Ishikawa (cell line): Measurements from ENCODE around the gene PUS10.

ENCODE experiments used
- CEBPB ChIP-seq: IDR thresholded peaks from 2 replicates; pipeline ENCODE4 v1.6.1; 2012
- CREB1 ChIP-seq: IDR thresholded peaks from 2 replicates; pipeline ENCODE4 v1.6.1; 2012; ENCODE audit warnings: low read depth
- EGR1 ChIP-seq: IDR thresholded peaks from 2 replicates; pipeline ENCODE4 v1.6.1; 2012
- EP300 ChIP-seq: IDR thresholded peaks from 2 replicates; pipeline ENCODE4 v1.6.1; 2012; ENCODE audit warnings: borderline replicate concordance
- FOXM1 ChIP-seq: IDR thresholded peaks from 2 replicates; pipeline ENCODE4 v1.6.1; 2012; ENCODE audit warnings: low read depth, borderline replicate concordance
- NFIC ChIP-seq: IDR thresholded peaks from 2 replicates; pipeline ENCODE4 v1.6.1; 2012
- RAD21 ChIP-seq: IDR thresholded peaks from 2 replicates; pipeline ENCODE4 v1.6.1; 2012; ENCODE audit warnings: low read depth
- REST ChIP-seq: IDR thresholded peaks from 2 replicates; pipeline ENCODE4 v1.6.1; 2012; ENCODE audit warnings: low read depth, mild to moderate bottlenecking
- TAF1 ChIP-seq: IDR thresholded peaks from 2 replicates; pipeline ENCODE4 v1.6.1; 2012; ENCODE audit warnings: low read depth, mild to moderate bottlenecking
- TCF12 ChIP-seq: IDR thresholded peaks from 2 replicates; pipeline ENCODE4 v1.6.1; 2012; ENCODE audit warnings: low read depth
- TEAD4 ChIP-seq: IDR thresholded peaks from 2 replicates; pipeline ENCODE4 v1.6.1; 2012
- YY1 ChIP-seq: IDR thresholded peaks from 2 replicates; pipeline ENCODE4 v1.6.1; 2012; ENCODE audit warnings: low read depth
- ZBTB7A ChIP-seq: IDR thresholded peaks from 2 replicates; pipeline ENCODE4 v1.6.1; 2012; ENCODE audit warnings: low read depth
- TF ChIP-seq, protein P1 (sequence below): IDR thresholded peaks from 2 replicates; pipeline ENCODE4 v1.6.1; 2012
- TF ChIP-seq, protein P2 (sequence below): IDR thresholded peaks from 2 replicates; pipeline ENCODE4 v1.6.1; 2012

The PUS10 gene

DNA sequence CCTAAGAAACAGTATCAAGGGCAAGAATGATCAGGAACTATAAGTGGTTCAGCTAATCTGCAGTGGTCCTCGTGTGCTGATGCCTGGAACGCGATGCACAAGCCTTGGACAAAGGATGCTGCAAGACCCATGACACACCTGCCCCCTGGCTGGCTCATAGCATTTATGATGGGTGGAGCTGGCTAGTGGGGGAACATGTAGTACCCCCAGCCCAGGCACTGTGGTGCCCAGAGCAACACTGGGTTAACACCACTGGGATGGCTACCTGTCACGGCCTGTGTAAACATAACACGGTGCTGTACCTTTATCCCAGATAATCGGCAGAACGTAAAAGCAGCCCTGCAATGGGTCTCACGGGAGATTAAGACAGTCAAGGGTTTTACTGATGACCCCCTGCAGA is 60.8 kb downstream of the PUS10 start:
- TF ChIP-seq TAF1 (no peak), REST (no peak), NFIC (no peak), RAD21 (no peak), CREB1 (no peak), FOXM1 (no peak), YY1 (no peak), ZBTB7A (no peak), CEBPB (no peak), EGR1 (no peak), TCF12 (no peak), EP300 (no peak), TEAD4 (no peak)
- TF ChIP-seq, protein P1, sequence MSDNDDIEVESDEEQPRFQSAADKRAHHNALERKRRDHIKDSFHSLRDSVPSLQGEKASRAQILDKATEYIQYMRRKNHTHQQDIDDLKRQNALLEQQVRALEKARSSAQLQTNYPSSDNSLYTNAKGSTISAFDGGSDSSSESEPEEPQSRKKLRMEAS: no peak
- TF ChIP-seq, protein P2, sequence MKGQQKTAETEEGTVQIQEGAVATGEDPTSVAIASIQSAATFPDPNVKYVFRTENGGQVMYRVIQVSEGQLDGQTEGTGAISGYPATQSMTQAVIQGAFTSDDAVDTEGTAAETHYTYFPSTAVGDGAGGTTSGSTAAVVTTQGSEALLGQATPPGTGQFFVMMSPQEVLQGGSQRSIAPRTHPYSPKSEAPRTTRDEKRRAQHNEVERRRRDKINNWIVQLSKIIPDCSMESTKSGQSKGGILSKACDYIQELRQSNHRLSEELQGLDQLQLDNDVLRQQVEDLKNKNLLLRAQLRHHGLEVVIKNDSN: no peak

DNA sequence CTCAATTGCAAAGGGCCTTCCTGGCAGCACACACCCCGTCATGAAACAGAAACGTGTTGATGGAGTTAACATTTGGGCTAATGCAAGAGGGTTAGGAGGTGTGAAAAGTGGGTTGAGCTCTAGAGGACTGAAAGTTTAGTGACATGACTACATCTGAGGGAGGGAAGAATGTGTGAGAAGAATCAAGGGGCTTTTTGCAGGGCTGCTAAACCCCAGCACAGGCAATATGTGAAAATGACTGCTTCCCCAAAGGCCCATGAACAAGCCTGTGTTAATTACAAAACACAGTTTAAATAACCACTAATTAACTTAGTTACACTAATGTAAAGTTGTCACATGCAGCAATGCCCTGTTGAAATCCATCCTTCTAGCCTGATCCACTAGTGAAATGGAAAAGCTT is 63.9 kb downstream of the PUS10 start:
- TF ChIP-seq TAF1 (no peak), RAD21 (no peak), TCF12 (no peak), EP300 (no peak)

DNA sequence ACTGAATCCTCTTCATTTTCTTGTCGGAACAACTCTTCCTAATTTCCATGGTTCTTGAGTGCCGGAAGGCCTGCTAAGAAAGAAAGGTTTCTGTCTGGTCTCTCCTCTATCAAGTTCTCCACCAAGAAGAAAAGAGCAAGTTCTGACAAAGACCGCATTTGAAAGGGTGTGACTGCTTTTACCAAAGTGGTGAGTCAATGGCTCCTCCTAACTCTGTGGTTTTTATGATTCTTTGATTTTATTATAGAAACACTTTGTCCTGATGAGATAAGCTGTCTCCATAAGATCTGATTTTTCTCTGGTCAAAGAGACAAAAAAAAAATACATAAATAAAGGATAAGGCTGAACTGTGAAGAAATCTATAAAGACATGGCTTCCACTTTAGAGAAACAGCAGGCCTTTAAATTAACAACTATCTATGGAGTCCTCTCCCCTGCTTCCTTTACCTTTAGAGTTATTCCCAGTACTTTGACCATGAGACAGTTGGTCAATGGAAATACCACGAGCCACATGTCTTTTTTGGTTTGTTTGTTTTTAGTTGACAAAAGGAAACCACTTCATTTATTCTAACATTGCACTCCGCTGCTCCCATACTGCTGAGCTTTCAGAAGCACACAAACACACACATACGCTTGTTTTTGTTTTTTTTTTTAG is 69.0 kb downstream of the PUS10 start:
- no peak for TF ChIP-seq EP300
- no peak for TF ChIP-seq ZBTB7A
- no peak for TF ChIP-seq EGR1
- no peak for TF ChIP-seq CEBPB
- no peak for TF ChIP-seq REST

DNA sequence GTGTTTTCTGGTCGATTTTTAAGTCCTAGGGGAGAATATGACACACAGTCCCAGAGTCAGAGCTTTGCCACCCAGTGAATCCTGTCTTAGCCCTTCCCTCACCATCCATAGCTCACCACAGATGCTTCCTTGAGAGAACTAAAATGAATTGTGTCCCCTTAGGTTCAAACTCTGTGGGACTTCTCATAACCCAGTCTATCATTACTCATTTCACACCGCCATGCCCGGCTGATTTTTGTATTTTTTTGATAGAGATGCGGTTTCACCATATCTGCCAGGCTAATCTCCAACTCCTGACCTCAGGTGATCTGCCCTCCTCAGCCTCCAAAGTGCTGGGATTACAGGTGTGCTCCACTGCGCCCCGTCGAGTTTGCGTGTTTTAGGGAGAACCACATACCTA is 69.9 kb downstream of the PUS10 start:
- TF ChIP-seq ZBTB7A (no peak), CEBPB (no peak), EP300 (no peak), REST (no peak), YY1 (no peak), NFIC (no peak), TEAD4 (no peak), FOXM1 (no peak), CREB1 (no peak), RAD21 (no peak), TCF12 (no peak), TAF1 (no peak), EGR1 (no peak)
- TF ChIP-seq, protein P1: no peak
- TF ChIP-seq, protein P2: no peak

- TF ChIP-seq REST (no peak), RAD21 (no peak), TEAD4 (no peak), CEBPB (no peak), ZBTB7A (no peak), NFIC (no peak), FOXM1 (no peak), YY1 (no peak), CREB1 (no peak), TCF12 (no peak), TAF1 (no peak), EGR1 (no peak), EP300 (no peak)
- TF ChIP-seq, protein P1: no peak
- TF ChIP-seq, protein P2: no peak
These were observed 71.0 kb downstream of the PUS10 start for GRCh38 chr2:60947056-60947455.
